ENCODE results near the gene VENTX.
"Not testable (repeated sequence)": the region's sequence is repeated elsewhere in the genome, so short reads cannot be mapped to it uniquely, and the experiment has no call there.

VENTX gene

GRCh38 chr10:133258818-133259601, 21.4 kb downstream of the VENTX start:
- peak; percentile 62 for DNase-seq

- no peak for DNase-seq
Measured at GRCh38 chr10:133259602-133259989, 21.9 kb downstream of the VENTX start.

GRCh38 chr10:133260895-133261725, 23.5 kb downstream of the VENTX start:
- DNase-seq = no peak

- peak; percentile 43 for DNase-seq
Measured at GRCh38 chr10:133261726-133262325, 24.2 kb downstream of the VENTX start.

- no peak for DNase-seq
Measured at GRCh38 chr10:133262696-133263095, 25.0 kb downstream of the VENTX start.

- DNase-seq = no peak
Measured at GRCh38 chr10:133263674-133264073, 26.0 kb downstream of the VENTX start.

- no peak for DNase-seq
Measured at GRCh38 chr10:133264461-133264860, 26.8 kb downstream of the VENTX start.

- DNase-seq = not testable (repeated sequence)
Measured at GRCh38 chr10:133265052-133265451, 27.4 kb downstream of the VENTX start.

- DNase-seq = no peak
Measured at GRCh38 chr10:133266056-133266795, 28.6 kb downstream of the VENTX start.

GRCh38 chr10:133267293-133267692, 29.6 kb downstream of the VENTX start:
- DNase-seq = no peak

- no peak for DNase-seq
Measured at GRCh38 chr10:133267829-133268228, 30.2 kb downstream of the VENTX start.

GRCh38 chr10:133268532-133268931, 30.9 kb downstream of the VENTX start:
- no peak for DNase-seq

- DNase-seq = no peak
Measured at GRCh38 chr10:133269367-133269766, 31.7 kb downstream of the VENTX start.

GRCh38 chr10:133270204-133270603, 32.5 kb downstream of the VENTX start:
- no peak for DNase-seq

- DNase-seq = no peak
Measured at GRCh38 chr10:133270773-133271297, 33.2 kb downstream of the VENTX start.

- no peak for DNase-seq
Measured at GRCh38 chr10:133271521-133272300, 34.1 kb downstream of the VENTX start.

- no peak for DNase-seq
Measured at GRCh38 chr10:133272301-133272963, 34.8 kb downstream of the VENTX start.

- DNase-seq = no peak
Measured at GRCh38 chr10:133272964-133273420, 35.3 kb downstream of the VENTX start.

- DNase-seq = no peak
Measured at GRCh38 chr10:133273534-133274143, 36.0 kb downstream of the VENTX start.
